Measurements from ENCODE around the gene ANKRD13B.
A peak's percentile ranks its signal among the peaks of the same experiment; 100 is the strongest.

ANKRD13B gene

GRCh38 chr17:29615048-29615385 lies 22.1 kb downstream of the ANKRD13B start:
- Histone ChIP-seq H3K79me2 (ENCODE audit: low read length) (no peaks in the 10 kb centered on the region), H3K4me3 (ENCODE audit: low read length) (peak overlapping the region; percentile 64), H4K20me1 (ENCODE audit: insufficient read depth, low read length) (peaks cover 6% of the 10 kb centered on the region), H3K27me3 (ENCODE audit: low read depth, low read length) (no peaks in the 10 kb centered on the region), H2AFZ (ENCODE audit: low read depth, low read length) (no peak overlapping the region), H3K9me3 (ENCODE audit: insufficient read depth, low read length) (no peaks in the 10 kb centered on the region), H3K36me3 (replicated peaks; ENCODE audit: low read depth, low read length) (peaks cover 4% of the 10 kb centered on the region), H3K4me1 (ENCODE audit: low read length) (peaks cover 13% of the 10 kb centered on the region; the same call in 1 of the 2 replicates), H3K27ac (ENCODE audit: low read length) (no peak overlapping the region), H3K9ac (ENCODE audit: low read length) (no peak overlapping the region), H3K4me2 (ENCODE audit: low read length) (peak overlapping the region; percentile 84)
- TF ChIP-seq EZH2phosphoT487 (IDR thresholded peaks at IDR 0.05; ENCODE audit: low read depth) = no peak
- TF ChIP-seq CTCF (IDR thresholded peaks at IDR 0.05; ENCODE audit: low read depth, low read length) = no peak

GRCh38 chr17:29615492-29616299 lies 22.8 kb downstream of the ANKRD13B start:
- H3K4me2 ChIP-seq (ENCODE audit: low read length) = peak overlapping the region; percentile 84
- no peaks in the 10 kb centered on the region for H3K79me2 ChIP-seq (ENCODE audit: low read length)
- H4K20me1 ChIP-seq (ENCODE audit: insufficient read depth, low read length) = peaks cover 6% of the 10 kb centered on the region
- H2AFZ ChIP-seq (ENCODE audit: low read depth, low read length) = no peak overlapping the region
- H3K36me3 ChIP-seq (replicated peaks; ENCODE audit: low read depth, low read length) = peaks cover 4% of the 10 kb centered on the region
- TF ChIP-seq CTCF (IDR thresholded peaks at IDR 0.05; ENCODE audit: low read depth, low read length) (no peak), EZH2phosphoT487 (IDR thresholded peaks at IDR 0.05; ENCODE audit: low read depth) (no peak)
- no peaks in the 10 kb centered on the region for H3K27me3 ChIP-seq (ENCODE audit: low read depth, low read length)
- H3K4me3 ChIP-seq (ENCODE audit: low read length) = peak overlapping the region; percentile 64
- H3K9ac ChIP-seq (ENCODE audit: low read length) = no peak overlapping the region
- H3K4me1 ChIP-seq (ENCODE audit: low read length) = peaks cover 13% of the 10 kb centered on the region; the same call in 1 of the 2 replicates
- H3K9me3 ChIP-seq (ENCODE audit: insufficient read depth, low read length) = no peaks in the 10 kb centered on the region
- no peak overlapping the region for H3K27ac ChIP-seq (ENCODE audit: low read length)

GRCh38 chr17:29616300-29617048 lies 23.5 kb downstream of the ANKRD13B start:
- Histone ChIP-seq H3K4me1 (ENCODE audit: low read length) (peaks cover 13% of the 10 kb centered on the region; the same call in 1 of the 2 replicates), H3K9ac (ENCODE audit: low read length) (no peak overlapping the region), H3K79me2 (ENCODE audit: low read length) (no peaks in the 10 kb centered on the region), H3K27ac (ENCODE audit: low read length) (no peak overlapping the region), H3K27me3 (ENCODE audit: low read depth, low read length) (no peaks in the 10 kb centered on the region), H3K36me3 (replicated peaks; ENCODE audit: low read depth, low read length) (peaks cover 4% of the 10 kb centered on the region), H2AFZ (ENCODE audit: low read depth, low read length) (no peak overlapping the region), H4K20me1 (ENCODE audit: insufficient read depth, low read length) (peaks cover 6% of the 10 kb centered on the region), H3K4me2 (ENCODE audit: low read length) (peak overlapping the region; percentile 97), H3K4me3 (ENCODE audit: low read length) (peak overlapping the region; percentile 89), H3K9me3 (ENCODE audit: insufficient read depth, low read length) (no peaks in the 10 kb centered on the region)
- TF ChIP-seq EZH2phosphoT487 (IDR thresholded peaks at IDR 0.05; ENCODE audit: low read depth) (no peak), CTCF (IDR thresholded peaks at IDR 0.05; ENCODE audit: low read depth, low read length) (no peak)

- Histone ChIP-seq H3K4me2 (ENCODE audit: low read length) (peak overlapping the region; percentile 97), H3K36me3 (replicated peaks; ENCODE audit: low read depth, low read length) (peaks cover 4% of the 10 kb centered on the region), H3K9me3 (ENCODE audit: insufficient read depth, low read length) (no peaks in the 10 kb centered on the region), H2AFZ (ENCODE audit: low read depth, low read length) (peak overlapping the region; percentile 87), H3K9ac (ENCODE audit: low read length) (peak overlapping the region; percentile 80), H3K4me1 (ENCODE audit: low read length) (peaks cover 13% of the 10 kb centered on the region; the same call in 1 of the 2 replicates), H3K27me3 (ENCODE audit: low read depth, low read length) (no peaks in the 10 kb centered on the region; the same call in 1 of the 2 replicates), H4K20me1 (ENCODE audit: insufficient read depth, low read length) (peaks cover 6% of the 10 kb centered on the region), H3K4me3 (ENCODE audit: low read length) (peak overlapping the region; percentile 89), H3K79me2 (ENCODE audit: low read length) (no peaks in the 10 kb centered on the region), H3K27ac (ENCODE audit: low read length) (no peak overlapping the region)
- no peak for TF ChIP-seq EZH2phosphoT487 (IDR thresholded peaks at IDR 0.05; ENCODE audit: low read depth)
- peak; percentile 85 for TF ChIP-seq CTCF (IDR thresholded peaks at IDR 0.05; ENCODE audit: low read depth, low read length)
These were observed 24.2 kb downstream of the ANKRD13B start for GRCh38 chr17:29617125-29617480.
